ENCODE results near the gene DNAH14. TPM values are rescaled to one million over a fixed set of nuclear protein-coding genes. Genes with fewer than 3 reads are reported as not detected.

Gene DNAH14
- total and polyA plus RNA-seq, 9 of the 15 experiments (the other 6 are each of a cell fraction or from before 2014, with no cell fraction given) = 58.4 to 142 (median 98.4) TPM

DNA sequence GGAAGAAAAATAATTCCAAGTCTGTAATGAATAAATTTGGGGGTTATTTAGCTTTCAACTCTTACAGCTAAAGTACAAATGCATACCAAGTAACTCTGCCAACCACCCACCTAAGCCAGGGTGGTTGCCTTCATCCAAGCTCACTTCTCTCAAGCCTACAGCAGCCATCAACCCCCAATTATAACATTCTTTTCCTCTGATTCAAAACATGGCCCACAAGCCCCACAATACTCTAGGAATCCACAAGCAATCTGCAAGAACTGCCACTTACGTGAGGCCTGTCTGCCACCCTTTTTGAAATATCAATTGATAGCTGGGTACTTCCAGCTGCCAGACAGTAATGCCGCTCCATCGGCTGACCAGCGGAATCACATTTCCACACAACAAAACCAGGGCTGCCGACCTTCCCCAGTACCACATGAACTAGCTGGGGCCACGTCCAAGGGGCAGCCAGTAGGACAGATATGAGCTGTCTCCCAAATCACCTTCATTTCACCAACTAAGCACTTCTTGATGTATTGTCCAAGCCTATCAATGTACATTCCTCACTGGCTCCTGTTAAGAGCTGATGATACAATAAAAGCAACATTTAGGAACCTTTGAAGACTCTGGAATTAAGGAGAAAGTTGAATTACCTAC is 495.2 kb downstream of the DNAH14 start:
- BruUV-seq (replicated peaks) = no TSS peak
- H3K27me3 ChIP-seq (ENCODE audit: control insufficient read depth in 2 of 2, insufficient read depth in 2 of 2, low read length in 2 of 2) = no peaks in the 10 kb centered on the region
- peaks cover 36% of the 10 kb centered on the region for H4K20me1 ChIP-seq (replicated peaks; ENCODE audit: control insufficient read depth, insufficient read depth, low read length)
- ChIA-PET CTCF (ENCODE audit: low intra/inter-chr PET ratio) (no interaction called here), POLR2A (interaction anchor here (1.1 to 2.6 kb wide), 5 partner anchors 8 to 84 kb away, joined by 3 to 17 read pairs (median 4); no protein-coding TSS in a partner anchor)
- WGBS (ENCODE audit: insufficient coverage, low coverage, missing lambda C conversion rate) = 40% methylated on average over 6 of the region's 6 CpGs
- DNase-seq (ENCODE audit: extremely low read depth in 1 of 4, low spot score in 3 of 4) (no peak), ATAC-seq (no peak), FAIRE-seq (peak; percentile 44)
- H3K79me2 ChIP-seq (ENCODE audit: control insufficient read depth, insufficient read depth, low read length) = peaks cover 82% of the 10 kb centered on the region
- peak overlapping the region; percentile 84 to 86; a peak in 3 of 4 replicates for H3K9ac ChIP-seq (ENCODE audit: insufficient read depth in 1 of 2, low read depth in 2 of 2, low read length in 2 of 2)
- H2AFZ ChIP-seq (ENCODE audit: low read depth, low read length) = no peak overlapping the region
- peak overlapping the region; percentile 97 for H3K4me2 ChIP-seq (ENCODE audit: insufficient read depth, low read length)
- H3K9me3 ChIP-seq (replicated peaks; ENCODE audit: control insufficient read depth, insufficient read depth, low read depth, low read length) = no peaks in the 10 kb centered on the region
- H3K36me3 ChIP-seq (ENCODE audit: control insufficient read depth, insufficient read depth, low read length) = peaks cover 60% of the 10 kb centered on the region
- TF ChIP-seq CBFA2T2 (conservative IDR thresholded peaks at IDR 0.05) = no peak
- no peak for TF ChIP-seq ZBTB17 (CRISPR knock-in tag; IDR thresholded peaks at IDR 0.05)
- TF ChIP-seq ARID1B (IDR thresholded peaks at IDR 0.05) = no peak
- no peak for TF ChIP-seq XRCC5 (IDR thresholded peaks at IDR 0.05; ENCODE audit: low read depth, low read length)
- no peak for TF ChIP-seq PKNOX1 (IDR thresholded peaks at IDR 0.05)
- TF ChIP-seq MAFG (tag; conservative IDR thresholded peaks at IDR 0.05) = 0 out of 2 replicates have a peak, but pooled peaks have one; percentile 12
- TF ChIP-seq SMARCA5 (IDR thresholded peaks at IDR 0.05) = no peak
- no peak for TF ChIP-seq CEBPB (tag; IDR thresholded peaks at IDR 0.05)
- TF ChIP-seq FUS (optimal IDR thresholded peaks at IDR 0.05; ENCODE audit: low read depth, low read length) = no peak
- TF ChIP-seq ZKSCAN1 (IDR thresholded peaks at IDR 0.05; ENCODE audit: low read depth, low read length) = peak; percentile 67; the same call in 1 of the 2 replicates
- TF ChIP-seq ZKSCAN3 (CRISPR knock-in tag; IDR thresholded peaks at IDR 0.05) = no peak
- no peak for TF ChIP-seq HDAC1 (IDR thresholded peaks at IDR 0.05)
- TF ChIP-seq, protein P1, sequence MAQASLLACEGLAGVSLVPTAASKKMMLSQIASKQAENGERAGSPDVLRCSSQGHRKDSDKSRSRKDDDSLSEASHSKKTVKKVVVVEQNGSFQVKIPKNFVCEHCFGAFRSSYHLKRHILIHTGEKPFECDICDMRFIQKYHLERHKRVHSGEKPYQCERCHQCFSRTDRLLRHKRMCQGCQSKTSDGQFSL (CRISPR knock-in tag; IDR thresholded peaks at IDR 0.05) = no peak
- TF ChIP-seq, protein P1 (tag; IDR thresholded peaks at IDR 0.05) = 0 out of 4 replicates have a peak, but pooled peaks of 1 of the 2 experiments have one; percentile 17
- TF ChIP-seq PHB (CRISPR knock-in tag; IDR thresholded peaks at IDR 0.05) = no peak
- TF ChIP-seq ZNF316 (IDR thresholded peaks at IDR 0.05) = peak; percentile 63
- no peak for TF ChIP-seq HMG20B (CRISPR knock-in tag; IDR thresholded peaks at IDR 0.05)
- TF ChIP-seq NCOA2 (IDR thresholded peaks at IDR 0.05; ENCODE audit: partially characterized antibody in 2 of 2) = no peak
- TF ChIP-seq POLR2G (IDR thresholded peaks at IDR 0.05; ENCODE audit: low read depth, low read length) = no peak
- no peak for TF ChIP-seq BDP1 (IDR thresholded peaks at IDR 0.05; ENCODE audit: insufficient read depth, insufficient read length)
- TF ChIP-seq SAFB (IDR thresholded peaks at IDR 0.05; ENCODE audit: borderline replicate concordance, low read depth, low read length) = no peak
- peaks cover 10% of the 10 kb centered on the region for H3K9me1 ChIP-seq (ENCODE audit: control insufficient read depth, insufficient read depth, low read length)
- intact Hi-C loops (cut with micrococcal nuclease) = no loop called here
- peak overlapping the region; percentile 94; the same call in 1 of the 2 replicates for H3K4me3 ChIP-seq
- peaks cover 24 to 33% of the 10 kb centered on the region in 2 experiments for H3K4me1 ChIP-seq (replicated peaks in 1 of 2; ENCODE audit: control insufficient read depth in 2 of 2, insufficient read depth in 2 of 2, low read length in 2 of 2)
- peak overlapping the region; percentile 87; the same call in 2 of the 3 replicates for H3K27ac ChIP-seq (ENCODE audit: extremely low read depth, low read depth, low read length)
- in situ Hi-C loops (cut with MboI) = no loop called here

All from K562 (cell line).